K562 (cell line): ENCODE data around the gene TIMM44. TPM values are rescaled to one million over a fixed set of nuclear protein-coding genes. Genes with fewer than 3 reads are reported as not detected.

Source experiments
- ATF1 ChIP-seq, 2 experiments: fragments of 450-650 bp in 1 of 2; IDR thresholded peaks; 2 replicates each; pipeline ENCODE4 v1.6.1; 2016; ENCODE audit warnings: missing compliant biosample characterization in 1 of 2, missing genetic modification characterization in 1 of 2
- ATF7 ChIP-seq: fragments of 450-650 bp; IDR thresholded peaks from 2 replicates; pipeline ENCODE4 v1.7.1; 2014; ENCODE audit warnings: mild to moderate bottlenecking, moderate library complexity
- HCFC1 ChIP-seq: IDR thresholded peaks from 2 replicates; pipeline ENCODE4 v1.6.1; 2012; ENCODE audit warnings: low read depth, low read length, improper control_type of control experiment
- HDAC1 ChIP-seq, 2 experiments: fragments of 450-650 bp; IDR thresholded peaks; 2 replicates each; pipeline ENCODE4 v1.6.1; 2016 to 2017; ENCODE audit warnings: inconsistent platforms in 1 of 2, mild to moderate bottlenecking in 1 of 2, moderate library complexity in 1 of 2
- JUND ChIP-seq, 2 experiments: IDR thresholded peaks; 2 replicates in 1 of 2; 3 replicates in 1 of 2; pipeline ENCODE4 v1.6.1; 2011; ENCODE audit warnings: borderline replicate concordance in 2 of 2, low read depth in 2 of 2, low read length in 2 of 2, improper control_type of control experiment in 1 of 2, missing biosample characterization in 1 of 2, missing genetic modification characterization in 1 of 2, missing genetic modification reagents in 1 of 2
- MED1 ChIP-seq: sonication (generic); formaldehyde crosslinking; IDR thresholded peaks from 2 replicates; pipeline ENCODE4 v1.8.1; 2023; ENCODE audit warnings: missing genetic modification reagents, borderline replicate concordance
- NFIC ChIP-seq: fragments of 450-650 bp; IDR thresholded peaks from 2 replicates; pipeline ENCODE4 v1.6.1; 2017; ENCODE audit warnings: mild to moderate bottlenecking, inconsistent platforms
- PHF21A ChIP-seq: fragments of 450-650 bp; IDR thresholded peaks from 2 replicates; pipeline ENCODE4 v1.6.1; 2017; ENCODE audit warnings: low read depth, borderline replicate concordance
- POLR2A ChIP-seq: fragments of 450-650 bp; conservative IDR thresholded peaks from 2 replicates; pipeline ENCODE4 v1.6.1; 2016
- POLR3A ChIP-seq: IDR thresholded peaks from 2 replicates; pipeline ENCODE4 v1.6.1; 2011; ENCODE audit warnings: borderline replicate concordance, mild to moderate bottlenecking, moderate library complexity; ENCODE audit not compliant: insufficient read length, insufficient read depth; ENCODE audit errors: extremely low read depth
- PRDM10 ChIP-seq: fragments of 450-650 bp; IDR thresholded peaks from 2 replicates; pipeline ENCODE4 v1.6.1; 2018; ENCODE audit not compliant: partially characterized antibody
- PRMT5 ChIP-seq: sonication (generic); formaldehyde crosslinking; IDR thresholded peaks from 2 replicates; pipeline ENCODE4 v1.5.0; 2020; ENCODE audit warnings: missing genetic modification reagents
- PRPF4 ChIP-seq: fragments of 200-400 bp; formaldehyde crosslinking; IDR thresholded peaks from one replicate; pipeline ENCODE4 v1.6.1; 2017; ENCODE audit warnings: low read length, low read depth, mild to moderate bottlenecking; ENCODE audit not compliant: insufficient read depth, poor library complexity, severe bottlenecking
- RBM17 ChIP-seq: fragments of 200-400 bp; formaldehyde crosslinking; IDR thresholded peaks from 2 replicates; pipeline ENCODE4 v1.6.1; 2017; ENCODE audit warnings: low read depth, mild to moderate bottlenecking, low read length, borderline replicate concordance
- TBL1XR1 ChIP-seq, 2 experiments: IDR thresholded peaks; 2 replicates each; pipeline ENCODE4 v1.6.1; 2012; ENCODE audit warnings: improper control_type of control experiment in 2 of 2, low read length in 2 of 2, mild to moderate bottlenecking in 1 of 2
- U2AF1 ChIP-seq: fragments of 200-400 bp; formaldehyde crosslinking; optimal IDR thresholded peaks from 2 replicates; pipeline ENCODE3; 2017; ENCODE audit warnings: mild to moderate bottlenecking, low read depth, low read length, moderate library complexity
- ZBTB26 ChIP-seq: fragments of 450-650 bp; formaldehyde crosslinking; IDR thresholded peaks from 2 replicates; pipeline ENCODE4 v1.4.0; 2022; ENCODE audit warnings: missing genetic modification characterization
- ZNF174 ChIP-seq: fragments of 250-450 bp; sonication (Bioruptor Pico); IDR thresholded peaks from 2 replicates; pipeline ENCODE4 v1.4.0; 2020; ENCODE audit warnings: mild to moderate bottlenecking
- ZNF785 ChIP-seq: fragments of 250-450 bp; sonication (Bioruptor Pico); IDR thresholded peaks from 2 replicates; pipeline ENCODE4 v1.4.0; 2020; ENCODE audit warnings: mild to moderate bottlenecking
- polyA plus RNA-seq, 8 experiments: library from polyadenylated mRNA; depleted of rRNA in 4 of 8; stranded (reverse) in 5 of 8; unstranded in 3 of 8; fragments of >200 nt; fragmentation: Nextera tagmentation in 2 of 8; fragmentation: Illumina TruSeq in 1 of 8; extraction: Ambion mirVana in 2 of 8; extraction: Trizol in 1 of 8; gene quantifications; 2 replicates each; pipeline versions ENCODE4 v1.2.1 to v1.2.3, GENCODE V29; 2011 to 2014; ENCODE audit warnings: inconsistent platforms in 1 of 8, missing spikeins in 1 of 8
- total RNA-seq, 7 experiments: library from RNA; depleted of rRNA in 6 of 7; stranded (reverse); fragments of >200 nt in 6 of 7; fragmentation: Illumina TruSeq in 2 of 7; extraction: Trizol in 2 of 7; gene quantifications; 2 replicates each; pipeline versions ENCODE4 v1.2.1 to v1.2.3, GENCODE V29; 2011 to 2021; ENCODE audit warnings: low replicate concordance in 1 of 7

Gene TIMM44
- total and polyA plus RNA-seq, 9 of the 15 experiments (the other 6 are each of a cell fraction or from before 2014, with no cell fraction given) = 10.3 to 231 (median 89.3) TPM

- TF ChIP-seq ZNF174 (CRISPR knock-in tag) (no peak), ATF1 (CRISPR knock-in tag; IDR thresholded peaks at IDR 0.05) (no peak), ATF1 (tag; IDR thresholded peaks at IDR 0.05) (peak; percentile 74), JUND (IDR thresholded peaks at IDR 0.05; ENCODE audit: borderline replicate concordance, low read depth, low read length) (0 out of 2 replicates have a peak, but pooled peaks have one; percentile 33), JUND (tag; IDR thresholded peaks at IDR 0.05; ENCODE audit: borderline replicate concordance, low read depth, low read length) (peak; percentile 41; the same call in 1 of the 3 replicates), PRMT5 (CRISPR knock-in tag) (no peak), RBM17 (no peak), POLR2A (peak; percentile 50; the same call in 1 of the 2 replicates), ZNF785 (no peak), ZBTB26 (CRISPR knock-in tag) (no peak), PRPF4 (no peak), HCFC1 (no peak), PRDM10 (peak; percentile 29), ATF7 (peak; percentile 38; the same call in 1 of the 2 replicates), MED1 (no peak), PHF21A (no peak), TBL1XR1 (IDR thresholded peaks at IDR 0.05; ENCODE audit: low read length in 2 of 2) (no peak), POLR3A (no peak), U2AF1 (no peak), NFIC (peak; percentile 47), HDAC1 (IDR thresholded peaks at IDR 0.05) (no peak)
Observed at GRCh38 chr19:7908078-7908699, 35.3 kb downstream of the TIMM44 start (continued).
